Measurements from ENCODE around the gene MRPL34. TPM values are rescaled to one million over a fixed set of nuclear protein-coding genes. Genes with fewer than 3 reads are reported as not detected.

MRPL34 gene
- total RNA-seq, 1 donor: 44.4 TPM

GRCh38 chr19:17339088-17339741, 33.5 kb downstream of the MRPL34 start:
- DNase-seq (ENCODE audit: low read depth in 2 of 3, low spot score in 2 of 3): no peak

- DNase-seq (ENCODE audit: low read depth in 2 of 3, low spot score in 2 of 3): no peak
These were observed 34.7 kb downstream of the MRPL34 start for GRCh38 chr19:17340302-17340870.

GRCh38 chr19:17340871-17341357, 35.2 kb downstream of the MRPL34 start:
- no peak for DNase-seq (ENCODE audit: low read depth in 2 of 3, low spot score in 2 of 3)

GRCh38 chr19:17341386-17341785, 35.7 kb downstream of the MRPL34 start:
- no peak for DNase-seq (ENCODE audit: low read depth in 2 of 3, low spot score in 2 of 3)

- DNase-seq (ENCODE audit: low read depth in 2 of 3, low spot score in 2 of 3): no peak
These were observed 36.2 kb downstream of the MRPL34 start for GRCh38 chr19:17341845-17342244.

- DNase-seq (ENCODE audit: low read depth in 2 of 3, low spot score in 2 of 3): peak; percentile 61 to 63 (median 63)
These were observed 40.5 kb downstream of the MRPL34 start for GRCh38 chr19:17346109-17346671.

- DNase-seq (ENCODE audit: low read depth in 2 of 3, low spot score in 2 of 3): no peak
These were observed 41.7 kb downstream of the MRPL34 start for GRCh38 chr19:17347361-17347760.

- DNase-seq (ENCODE audit: low read depth in 2 of 3, low spot score in 2 of 3): no peak
These were observed 42.2 kb downstream of the MRPL34 start for GRCh38 chr19:17347877-17348276.

GRCh38 chr19:17348700-17349099, 43.0 kb downstream of the MRPL34 start:
- no peak for DNase-seq (ENCODE audit: low read depth in 2 of 3, low spot score in 2 of 3)

- DNase-seq (ENCODE audit: low read depth in 2 of 3, low spot score in 2 of 3): no peak
These were observed 46.3 kb downstream of the MRPL34 start for GRCh38 chr19:17351815-17352435.

GRCh38 chr19:17352608-17353280, 47.1 kb downstream of the MRPL34 start:
- DNase-seq (ENCODE audit: low read depth in 2 of 3, low spot score in 2 of 3): no peak

- DNase-seq (ENCODE audit: low read depth in 2 of 3, low spot score in 2 of 3): no peak
These were observed 47.7 kb downstream of the MRPL34 start for GRCh38 chr19:17353386-17353785.

Other genes starting within 250 kb of the MRPL34 start
- 1.6 TPM for gene HAUS8, start 230.4 kb upstream of the MRPL34 start, total RNA-seq
- gene MYO9B, start 230.1 kb upstream of the MRPL34 start, total RNA-seq: 158 TPM
- 50.4 TPM for gene USE1, start 90.5 kb upstream of the MRPL34 start, total RNA-seq
- gene OCEL1, start 79.6 kb upstream of the MRPL34 start, total RNA-seq: 2.4 TPM
- 10.8 TPM for gene NR2F6, start 60.0 kb upstream of the MRPL34 start, total RNA-seq
- 0.27 TPM for gene USHBP1, start 41.1 kb upstream of the MRPL34 start, total RNA-seq
- gene BABAM1, start 38.4 kb upstream of the MRPL34 start, total RNA-seq: 79.2 TPM
- 7.3 TPM for gene ANKLE1, start 24.0 kb upstream of the MRPL34 start, total RNA-seq
- 19.4 TPM for gene ABHD8, start 2.4 kb upstream of the MRPL34 start, total RNA-seq
- 12.4 TPM for gene DDA1, start 3.7 kb downstream of the MRPL34 start, total RNA-seq
- 7.8 TPM for gene ANO8, start 29.0 kb downstream of the MRPL34 start, total RNA-seq
- 31.2 TPM for gene GTPBP3, start 31.7 kb downstream of the MRPL34 start, total RNA-seq
- 0.81 TPM for gene PLVAP, start 71.5 kb downstream of the MRPL34 start, total RNA-seq
- gene CCDC194, start 88.3 kb downstream of the MRPL34 start, total RNA-seq: 0.27 TPM
- gene BST2, start 99.8 kb downstream of the MRPL34 start, total RNA-seq: 176 TPM
- gene MVB12A, start 114.2 kb downstream of the MRPL34 start, total RNA-seq: 43.6 TPM
- under 0.01 TPM for gene TMEM221, start 142.8 kb downstream of the MRPL34 start, total RNA-seq
- not detected for gene NXNL1, start 155.1 kb downstream of the MRPL34 start, total RNA-seq
- 27.5 TPM for gene SLC27A1, start 164.7 kb downstream of the MRPL34 start, total RNA-seq
- 105 TPM for gene PGLS, start 205.8 kb downstream of the MRPL34 start, total RNA-seq
- gene COLGALT1, start 249.8 kb downstream of the MRPL34 start, total RNA-seq: 77.0 TPM

All from hematopoietic multipotent progenitor cell (in vitro differentiated cells).